Endothelial cell of umbilical vein (primary cell): ENCODE data around the gene JUNB. TPM values are rescaled to one million over a fixed set of nuclear protein-coding genes. Genes with fewer than 3 reads are reported as not detected.

Source experiments
- BruUV-seq: library from RNA; stranded (reverse); fragments of 400-500 nt; replicated peaks from 2 replicates; lab custom pipeline; 2021; lab: Mats Ljungman, UMichigan
- CTCF ChIA-PET: fragments of 300-600, 350-600 bp; sonication (Branson Sonifier 250); formaldehyde crosslinking; loops from one replicate; lab custom pipeline; 2021; ENCODE audit warnings: antibody characterized with exemption, inconsistent platforms; lab: Charles Lee
- POLR2A ChIA-PET: fragments of 300-600, 350-600 bp; sonication (Branson Sonifier 250); formaldehyde crosslinking; loops from one replicate; lab custom pipeline; 2021; ENCODE audit warnings: antibody characterized with exemption, inconsistent platforms; lab: Charles Lee
- DNase-seq: peaks from one replicate; pipeline ENCODE4 v3.0.0-alpha.2; 2011; ENCODE audit warnings: low read depth, low spot score
- FAIRE-seq: peaks from 2 replicates; lab custom pipeline; 2011; peaks lifted over from hg19 to GRCh38; lab: Jason Lieb, UNC
- H2AFZ ChIP-seq: 2 replicates; pipeline ENCODE4 v1.6.0; 2012; ENCODE audit warnings: low read depth, low read length, control low read depth, inconsistent platforms
- H3K27ac ChIP-seq: 2 replicates; pipeline ENCODE4 v1.5.1; 2011; ENCODE audit warnings: low read depth, mild to moderate bottlenecking, control low read depth, low read length, moderate library complexity; ENCODE audit not compliant: insufficient read depth
- H3K27me3 ChIP-seq, 2 experiments: 2 replicates each; pipeline versions ENCODE4 v1.6.0 to v1.6.1; 2011; ENCODE audit warnings: low read length in 2 of 2, mixed read lengths in 1 of 2; ENCODE audit not compliant: control insufficient read depth in 2 of 2, insufficient read depth in 2 of 2
- H3K36me3 ChIP-seq, 2 experiments: 2 replicates in 1 of 2; 3 replicates in 1 of 2; pipeline ENCODE4 v1.5.1; 2011; ENCODE audit warnings: low read length in 2 of 2, mild to moderate bottlenecking in 1 of 2, moderate library complexity in 1 of 2; ENCODE audit not compliant: control insufficient read depth in 2 of 2, insufficient read depth in 2 of 2; ENCODE audit errors: extremely low read depth in 1 of 2
- H3K4me1 ChIP-seq: 3 replicates; pipeline ENCODE4 v1.5.1; 2011; ENCODE audit warnings: mild to moderate bottlenecking, low read length; ENCODE audit not compliant: control insufficient read depth, insufficient read depth; ENCODE audit errors: extremely low read depth
- H3K4me2 ChIP-seq: 2 replicates; pipeline ENCODE4 v1.6.1; 2011; ENCODE audit warnings: low read length, control low read depth, mixed read lengths; ENCODE audit not compliant: insufficient read depth
- H3K4me3 ChIP-seq, 3 experiments: fragments of 200-600 bp in 1 of 3; sonication (generic), shearing (Covaris generic) in 1 of 3; replicated peaks in 1 of 3; 2 replicates each; pipeline ENCODE4 v1.5.1; 2011 to 2016; ENCODE audit warnings: control low read depth in 3 of 3, low read length in 3 of 3, mild to moderate bottlenecking in 2 of 3, inconsistent platforms in 1 of 3, low read depth in 1 of 3, moderate library complexity in 1 of 3; ENCODE audit not compliant: insufficient read depth in 1 of 3
- H3K79me2 ChIP-seq: 2 replicates; pipeline ENCODE4 v1.6.0; 2012; ENCODE audit warnings: low read length, inconsistent platforms; ENCODE audit not compliant: control insufficient read depth, insufficient read depth
- H3K9ac ChIP-seq: replicated peaks from 2 replicates; pipeline ENCODE3; 2011; ENCODE audit warnings: low read length, control low read depth; ENCODE audit not compliant: insufficient read depth; ENCODE audit errors: extremely low read depth
- H3K9me1 ChIP-seq: replicated peaks from 3 replicates; pipeline ENCODE4 v1.6.0; 2011; ENCODE audit warnings: mild to moderate bottlenecking, low read length; ENCODE audit not compliant: control insufficient read depth, insufficient read depth; ENCODE audit errors: extremely low read depth
- H3K9me3 ChIP-seq: replicated peaks from 2 replicates; pipeline ENCODE4 v1.5.1; 2012; ENCODE audit warnings: low read length, inconsistent platforms; ENCODE audit not compliant: control insufficient read depth, insufficient read depth
- H4K20me1 ChIP-seq: replicated peaks from 2 replicates; pipeline ENCODE3; 2011; ENCODE audit warnings: mild to moderate bottlenecking, low read length; ENCODE audit not compliant: control insufficient read depth, insufficient read depth; ENCODE audit errors: extremely low read depth
- EZH2 ChIP-seq: IDR thresholded peaks from 2 replicates; pipeline ENCODE4 v1.6.1; 2012; ENCODE audit warnings: borderline replicate concordance, low read depth, mild to moderate bottlenecking, moderate library complexity, low read length, inconsistent platforms; ENCODE audit not compliant: severe bottlenecking
- FOS ChIP-seq: IDR thresholded peaks from 2 replicates; pipeline ENCODE4 v1.6.1; 2011; ENCODE audit warnings: mild to moderate bottlenecking, low read length, moderate library complexity, borderline replicate concordance; ENCODE audit not compliant: insufficient read depth
- GATA2 ChIP-seq: IDR thresholded peaks from 2 replicates; pipeline ENCODE4 v1.7.0; 2011; ENCODE audit warnings: low read depth, mild to moderate bottlenecking, moderate library complexity, mixed read lengths, low read length; ENCODE audit not compliant: insufficient read length, insufficient read depth
- JUN ChIP-seq: IDR thresholded peaks from 2 replicates; pipeline ENCODE4 v1.6.1; 2011; ENCODE audit warnings: borderline replicate concordance, low read depth; ENCODE audit not compliant: insufficient read length, insufficient read depth
- MYC ChIP-seq: IDR thresholded peaks from one replicate; pipeline ENCODE4 v1.6.1; 2011; ENCODE audit warnings: mild to moderate bottlenecking, low read depth, low read length
- POLR2A ChIP-seq: IDR thresholded peaks from 2 replicates; pipeline ENCODE4 v1.6.1; 2012; ENCODE audit warnings: low read depth, mild to moderate bottlenecking, control low read depth, low read length
- POLR2AphosphoS5 ChIP-seq: IDR thresholded peaks from 2 replicates; pipeline ENCODE4 v1.6.1; 2012; ENCODE audit warnings: low read depth, mild to moderate bottlenecking, control low read depth, low read length, moderate library complexity; ENCODE audit not compliant: insufficient read depth
- dilution Hi-C: fragments of 300-500 bp; cut with MboI; formaldehyde crosslinking; loops from one replicate; pipeline ENCODE4 v1.15.0; 2019; ENCODE audit warnings: low sequenced_read_pairs; ENCODE audit not compliant: extremely low pct_ligation_motif_present
- intact Hi-C: fragments of 100-400 bp; cut with micrococcal nuclease; formaldehyde crosslinking; loops from one replicate; pipeline ENCODE4 v1.10.0; 2022
- polyA plus RNA-seq, 4 experiments: library from polyadenylated mRNA; depleted of rRNA in 3 of 4; stranded (reverse) in 3 of 4; unstranded in 1 of 4; fragments of >200 nt; gene quantifications; 2 replicates each; pipeline versions ENCODE4 v1.2.1 to v1.2.3, GENCODE V29; 2011 to 2012; ENCODE audit warnings: missing spikeins in 1 of 4
- total RNA-seq: library from RNA; stranded (reverse); gene quantifications from 2 replicates; pipeline ENCODE4 v1.2.3, GENCODE V29; 2021
- TF ChIP-seq, protein P1 (sequence below), 2 donors: IDR thresholded peaks; 1 replicate in 1 of 2; 2 replicates in 1 of 2; pipeline ENCODE4 v1.5.1; 2011; ENCODE audit warnings: low read length in 2 of 2, mild to moderate bottlenecking in 2 of 2, moderate library complexity in 2 of 2, control low read depth in 1 of 2, inconsistent platforms in 1 of 2, low read depth in 1 of 2; ENCODE audit not compliant: insufficient read depth in 1 of 2; ENCODE audit errors: extremely low read depth in 1 of 2
- TF ChIP-seq, protein P2 (sequence below): IDR thresholded peaks from 2 replicates; pipeline ENCODE4 v1.6.1; 2011; ENCODE audit not compliant: insufficient read depth, insufficient read length

JUNB gene
- total and polyA plus RNA-seq, 2 donors (not counting 3 experiments of a cell fraction or from before 2014, with no cell fraction given): 22.8 to 74.4 TPM

DNA sequence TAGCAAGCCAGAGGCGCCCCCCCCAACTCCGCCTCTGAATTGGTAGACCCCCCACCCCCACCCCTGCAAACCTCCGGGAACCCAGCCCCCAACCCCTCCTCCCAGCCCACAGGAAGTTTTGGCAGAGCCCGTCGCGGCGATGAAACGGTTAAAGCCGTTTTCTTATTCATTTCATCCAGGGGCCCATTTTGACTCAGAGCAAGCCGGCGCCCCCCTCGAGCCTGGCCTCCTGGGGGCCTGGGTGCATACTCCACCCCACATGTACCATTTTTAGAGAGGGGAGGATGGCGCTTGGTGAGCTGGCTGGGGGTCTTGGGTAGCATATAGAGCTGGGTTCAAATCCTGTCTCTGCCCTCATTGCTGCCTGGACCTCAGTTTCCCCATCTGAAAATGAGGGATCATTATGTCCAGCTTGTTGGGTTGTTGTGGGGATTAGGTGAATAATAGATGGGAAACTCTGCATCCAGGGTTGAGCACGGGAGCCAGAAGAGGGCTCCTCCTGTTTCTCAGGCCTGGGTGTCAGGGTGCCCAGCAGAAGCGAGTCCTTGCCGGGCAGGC is 7.9 kb upstream of the JUNB start:
- H3K9ac ChIP-seq: peak overlapping the region; percentile 36
- ChIA-PET POLR2A (interaction anchor here (2.8 kb wide), 1 partner anchor 9 kb away, joined by 73 read pairs; the partner anchor contains the start of gene JUNB), CTCF (interaction anchor here (0.7 to 1.2 kb wide), 5 partner anchors 9 to 51 kb away, joined by 3 to 21 read pairs (median 3); partner anchors contain the start of genes JUNB and RTBDN)
- TF ChIP-seq MYC (no peak), GATA2 (no peak), FOS (no peak), JUN (no peak), EZH2 (no peak), POLR2AphosphoS5 (no peak), POLR2A (no peak)
- TF ChIP-seq, protein P1, sequence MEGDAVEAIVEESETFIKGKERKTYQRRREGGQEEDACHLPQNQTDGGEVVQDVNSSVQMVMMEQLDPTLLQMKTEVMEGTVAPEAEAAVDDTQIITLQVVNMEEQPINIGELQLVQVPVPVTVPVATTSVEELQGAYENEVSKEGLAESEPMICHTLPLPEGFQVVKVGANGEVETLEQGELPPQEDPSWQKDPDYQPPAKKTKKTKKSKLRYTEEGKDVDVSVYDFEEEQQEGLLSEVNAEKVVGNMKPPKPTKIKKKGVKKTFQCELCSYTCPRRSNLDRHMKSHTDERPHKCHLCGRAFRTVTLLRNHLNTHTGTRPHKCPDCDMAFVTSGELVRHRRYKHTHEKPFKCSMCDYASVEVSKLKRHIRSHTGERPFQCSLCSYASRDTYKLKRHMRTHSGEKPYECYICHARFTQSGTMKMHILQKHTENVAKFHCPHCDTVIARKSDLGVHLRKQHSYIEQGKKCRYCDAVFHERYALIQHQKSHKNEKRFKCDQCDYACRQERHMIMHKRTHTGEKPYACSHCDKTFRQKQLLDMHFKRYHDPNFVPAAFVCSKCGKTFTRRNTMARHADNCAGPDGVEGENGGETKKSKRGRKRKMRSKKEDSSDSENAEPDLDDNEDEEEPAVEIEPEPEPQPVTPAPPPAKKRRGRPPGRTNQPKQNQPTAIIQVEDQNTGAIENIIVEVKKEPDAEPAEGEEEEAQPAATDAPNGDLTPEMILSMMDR (IDR thresholded peaks at IDR 0.05; ENCODE audit: extremely low read depth in 1 of 2, insufficient read depth in 1 of 2, low read depth in 1 of 2, low read length in 2 of 2): no peak
- TF ChIP-seq, protein P2, sequence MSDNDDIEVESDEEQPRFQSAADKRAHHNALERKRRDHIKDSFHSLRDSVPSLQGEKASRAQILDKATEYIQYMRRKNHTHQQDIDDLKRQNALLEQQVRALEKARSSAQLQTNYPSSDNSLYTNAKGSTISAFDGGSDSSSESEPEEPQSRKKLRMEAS: no peak
- H3K4me2 ChIP-seq: peak overlapping the region; percentile 17
- no peaks in the 10 kb centered on the region for H4K20me1 ChIP-seq
- no peaks in the 10 kb centered on the region for H3K79me2 ChIP-seq
- no peaks in the 10 kb centered on the region for H3K9me1 ChIP-seq
- intact Hi-C loops (loop anchor here (2.0 to 10.0 kb wide), 2 partner anchors 151 to 319 kb away; partner anchors contain the start of genes CALR, FARSA and LYL1), dilution Hi-C loops (no loop called here)
- peak overlapping the region in 1 of 3 experiments; percentile 39 for H3K4me3 ChIP-seq
- H3K9me3 ChIP-seq: no peaks in the 10 kb centered on the region
- BruUV-seq: TSS peak; percentile 59
- H3K27ac ChIP-seq: peak overlapping the region; percentile 72
- no peaks in the 10 kb centered on the region for H3K36me3 ChIP-seq
- no peak for DNase-seq
- no peaks in the 10 kb centered on the region for H3K27me3 ChIP-seq
- no peak overlapping the region for H2AFZ ChIP-seq
- no peak for FAIRE-seq
- peaks cover 24% of the 10 kb centered on the region for H3K4me1 ChIP-seq
